Astrocyte (in vitro differentiated cells and primary cell): ENCODE data around the gene TFF1. TPM values are rescaled to one million over a fixed set of nuclear protein-coding genes. Genes with fewer than 3 reads are reported as not detected.

Experiments
- DNase-seq: peaks from one replicate; pipeline ENCODE4 v3.0.0-alpha.2; 2010; ENCODE audit warnings: low read depth
- FAIRE-seq: peaks from 2 replicates; lab custom pipeline; 2011; peaks lifted over from hg19 to GRCh38; lab: Jason Lieb, UNC
- H2AFZ ChIP-seq: 2 replicates; pipeline ENCODE4 v1.6.0; 2012; ENCODE audit warnings: low read depth, low read length, inconsistent platforms
- H3K27ac ChIP-seq: 2 replicates; pipeline ENCODE4 v1.5.1; 2011; ENCODE audit warnings: low read depth, low read length, inconsistent platforms
- H3K27me3 ChIP-seq: 2 replicates; pipeline ENCODE4 v1.6.0; 2011; ENCODE audit warnings: low read length, inconsistent platforms; ENCODE audit not compliant: insufficient read depth
- H3K36me3 ChIP-seq: 2 replicates; pipeline ENCODE4 v1.5.1; 2011; ENCODE audit warnings: low read length, inconsistent platforms; ENCODE audit not compliant: insufficient read depth
- H3K4me1 ChIP-seq: 2 replicates; pipeline ENCODE4 v1.5.1; 2011; ENCODE audit warnings: low read length, inconsistent platforms; ENCODE audit not compliant: insufficient read depth
- H3K4me2 ChIP-seq: 2 replicates; pipeline ENCODE4 v1.6.0; 2012; ENCODE audit warnings: low read length, inconsistent platforms
- H3K4me3 ChIP-seq: 2 replicates; pipeline ENCODE4 v1.5.1; 2011; ENCODE audit warnings: low read depth, mild to moderate bottlenecking, low read length, inconsistent platforms; ENCODE audit not compliant: insufficient read depth
- H3K79me2 ChIP-seq: 2 replicates; pipeline ENCODE4 v1.6.0; 2012; ENCODE audit warnings: mild to moderate bottlenecking, low read length, inconsistent platforms; ENCODE audit not compliant: insufficient read depth
- H3K9ac ChIP-seq: 2 replicates; pipeline ENCODE4 v1.6.0; 2012; ENCODE audit warnings: mild to moderate bottlenecking, low read length, inconsistent platforms
- H3K9me3 ChIP-seq: 2 replicates; pipeline ENCODE4 v1.5.1; 2012; ENCODE audit warnings: low read depth, mild to moderate bottlenecking, low read length, inconsistent platforms; ENCODE audit not compliant: insufficient read depth
- H4K20me1 ChIP-seq: 2 replicates; pipeline ENCODE4 v1.6.0; 2012; ENCODE audit warnings: low read length, inconsistent platforms; ENCODE audit not compliant: insufficient read depth
- H3K27ac Mint-ChIP-seq: one replicate; pipeline ENCODE4 v1.8.0; 2021; ENCODE audit warnings: mild to moderate bottlenecking, mixed read lengths; ENCODE audit not compliant: unreplicated experiment
- H3K27me3 Mint-ChIP-seq: one replicate; pipeline ENCODE4 v1.8.0; 2021; ENCODE audit warnings: low read depth, mixed read lengths; ENCODE audit not compliant: unreplicated experiment
- H3K36me3 Mint-ChIP-seq: one replicate; pipeline ENCODE4 v1.8.0; 2021; ENCODE audit warnings: low read depth, mixed read lengths; ENCODE audit not compliant: unreplicated experiment
- H3K4me1 Mint-ChIP-seq: one replicate; pipeline ENCODE4 v1.8.0; 2021; ENCODE audit warnings: low read depth, mixed read lengths; ENCODE audit not compliant: unreplicated experiment
- H3K4me3 Mint-ChIP-seq: one replicate; pipeline ENCODE4 v1.8.0; 2021; ENCODE audit warnings: mild to moderate bottlenecking, moderate library complexity, mixed read lengths; ENCODE audit not compliant: unreplicated experiment
- H3K9me3 Mint-ChIP-seq: one replicate; pipeline ENCODE4 v1.8.0; 2021; ENCODE audit warnings: mild to moderate bottlenecking, mixed read lengths; ENCODE audit not compliant: unreplicated experiment
- EZH2 ChIP-seq: IDR thresholded peaks from 2 replicates; pipeline ENCODE4 v1.6.1; 2012; ENCODE audit warnings: mild to moderate bottlenecking, low read length, inconsistent platforms; ENCODE audit not compliant: insufficient read depth
- total RNA-seq: library from RNA; stranded (reverse); gene quantifications from 2 replicates; pipeline ENCODE4 v1.2.1, GENCODE V29; 2021
- TF ChIP-seq, protein P1 (sequence below): IDR thresholded peaks from 2 replicates; pipeline ENCODE4 v1.5.1; 2011; ENCODE audit warnings: low read depth, mild to moderate bottlenecking, inconsistent platforms, low read length, moderate library complexity; ENCODE audit not compliant: insufficient read depth

The TFF1 gene
- total RNA-seq, 1 donor from 2014 or later: not detected

DNA sequence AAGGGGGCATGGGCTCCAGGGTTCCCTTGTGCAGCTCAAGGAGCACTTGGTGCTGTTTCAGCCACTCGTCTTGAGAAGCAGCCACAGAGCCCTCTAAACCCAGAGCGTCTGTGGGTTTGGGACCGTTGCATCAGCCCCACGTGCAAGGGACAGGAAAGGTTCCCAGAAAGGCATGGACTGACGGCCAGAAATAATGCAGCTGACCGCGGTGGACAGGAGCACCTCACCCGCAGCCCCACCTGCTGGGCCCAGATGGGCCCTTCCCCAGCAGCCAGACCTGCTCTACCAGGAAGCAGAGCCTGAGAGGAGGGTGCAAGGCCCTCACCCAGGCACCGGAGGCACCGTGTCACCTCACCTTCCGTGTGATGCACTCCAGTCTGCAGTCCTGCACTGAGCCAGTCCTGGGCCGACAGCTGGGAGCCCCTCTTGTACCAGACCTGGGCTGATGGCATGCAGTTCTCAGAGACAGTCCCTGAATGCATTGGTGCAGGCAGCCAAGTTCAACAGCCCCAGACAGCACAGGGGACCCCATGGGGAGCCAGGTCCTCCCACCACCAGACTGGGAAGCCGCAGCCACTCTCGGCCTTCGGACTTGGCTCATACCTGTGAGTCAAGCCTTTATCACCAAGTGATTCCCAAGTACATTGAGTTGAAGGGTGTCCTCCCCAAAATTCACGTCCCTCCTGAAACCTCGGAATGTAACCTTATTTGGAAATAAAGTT, 46.3 kb downstream of the TFF1 start:
- Histone ChIP-seq H3K27ac (no peak overlapping the region), H3K4me3 (no peak overlapping the region), H3K4me2 (no peak overlapping the region), H3K36me3 (no peaks in the 10 kb centered on the region), H3K79me2 (no peaks in the 10 kb centered on the region), H3K27me3 (no peaks in the 10 kb centered on the region), H4K20me1 (no peaks in the 10 kb centered on the region), H3K4me1 (peaks cover 3% of the 10 kb centered on the region), H2AFZ (no peak overlapping the region), H3K9ac (no peak overlapping the region), H3K9me3 (no peaks in the 10 kb centered on the region)
- peaks cover 32% of the 10 kb centered on the region for H3K27me3 Mint-ChIP-seq
- peaks cover 2% of the 10 kb centered on the region for H3K9me3 Mint-ChIP-seq
- no peak for DNase-seq
- peaks cover 16% of the 10 kb centered on the region for H3K4me1 Mint-ChIP-seq
- TF ChIP-seq, protein P1, sequence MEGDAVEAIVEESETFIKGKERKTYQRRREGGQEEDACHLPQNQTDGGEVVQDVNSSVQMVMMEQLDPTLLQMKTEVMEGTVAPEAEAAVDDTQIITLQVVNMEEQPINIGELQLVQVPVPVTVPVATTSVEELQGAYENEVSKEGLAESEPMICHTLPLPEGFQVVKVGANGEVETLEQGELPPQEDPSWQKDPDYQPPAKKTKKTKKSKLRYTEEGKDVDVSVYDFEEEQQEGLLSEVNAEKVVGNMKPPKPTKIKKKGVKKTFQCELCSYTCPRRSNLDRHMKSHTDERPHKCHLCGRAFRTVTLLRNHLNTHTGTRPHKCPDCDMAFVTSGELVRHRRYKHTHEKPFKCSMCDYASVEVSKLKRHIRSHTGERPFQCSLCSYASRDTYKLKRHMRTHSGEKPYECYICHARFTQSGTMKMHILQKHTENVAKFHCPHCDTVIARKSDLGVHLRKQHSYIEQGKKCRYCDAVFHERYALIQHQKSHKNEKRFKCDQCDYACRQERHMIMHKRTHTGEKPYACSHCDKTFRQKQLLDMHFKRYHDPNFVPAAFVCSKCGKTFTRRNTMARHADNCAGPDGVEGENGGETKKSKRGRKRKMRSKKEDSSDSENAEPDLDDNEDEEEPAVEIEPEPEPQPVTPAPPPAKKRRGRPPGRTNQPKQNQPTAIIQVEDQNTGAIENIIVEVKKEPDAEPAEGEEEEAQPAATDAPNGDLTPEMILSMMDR: no peak
- TF ChIP-seq EZH2: no peak
- FAIRE-seq: no peak
- H3K4me3 Mint-ChIP-seq: no peak overlapping the region
- no peaks in the 10 kb centered on the region for H3K36me3 Mint-ChIP-seq
- H3K27ac Mint-ChIP-seq: no peak overlapping the region

DNA sequence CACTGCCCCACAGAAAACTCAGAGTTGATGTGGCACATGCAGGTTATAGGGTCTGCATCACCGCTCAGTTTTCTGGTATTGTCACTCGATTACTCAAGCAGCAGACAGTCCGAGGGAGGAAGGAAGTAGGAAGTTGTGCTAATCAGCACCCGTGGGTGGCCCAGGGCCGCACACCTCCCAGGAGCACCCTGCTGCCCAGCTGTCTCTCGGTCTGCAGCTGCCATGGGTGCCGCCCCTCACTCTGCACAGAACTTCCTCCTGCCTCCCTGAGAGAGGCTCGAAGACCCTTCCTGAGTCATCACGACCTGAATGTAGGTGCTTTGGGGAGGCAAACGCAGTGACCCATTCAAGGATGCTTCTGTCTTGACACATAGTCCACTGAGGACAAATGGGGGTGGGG, 47.0 kb downstream of the TFF1 start:
- H3K27ac Mint-ChIP-seq: no peak overlapping the region
- peaks cover 34% of the 10 kb centered on the region for H3K27me3 Mint-ChIP-seq
- Histone ChIP-seq H3K9ac (no peak overlapping the region), H3K4me3 (no peak overlapping the region), H3K27me3 (no peaks in the 10 kb centered on the region), H3K27ac (no peak overlapping the region), H3K36me3 (no peaks in the 10 kb centered on the region), H3K79me2 (no peaks in the 10 kb centered on the region), H3K4me2 (no peak overlapping the region), H3K9me3 (no peaks in the 10 kb centered on the region), H3K4me1 (peaks cover 3% of the 10 kb centered on the region), H2AFZ (no peak overlapping the region), H4K20me1 (no peaks in the 10 kb centered on the region)
- DNase-seq (no peak), FAIRE-seq (no peak)
- no peaks in the 10 kb centered on the region for H3K36me3 Mint-ChIP-seq
- peaks cover 2% of the 10 kb centered on the region for H3K9me3 Mint-ChIP-seq
- no peak overlapping the region for H3K4me3 Mint-ChIP-seq
- peaks cover 16% of the 10 kb centered on the region for H3K4me1 Mint-ChIP-seq
- no peak for TF ChIP-seq EZH2
- TF ChIP-seq, protein P1: no peak
